Measurements from ENCODE around the gene TMEM165.

GRCh38 chr4:55405073-55405472, 9.3 kb downstream of the TMEM165 start:
- TF ChIP-seq POLR2A (IDR thresholded peaks at IDR 0.05), result no peak
- TF ChIP-seq CTCF (IDR thresholded peaks at IDR 0.05), result no peak

Data from body of pancreas (tissue), 4 donors.